HEK293 (cell line): ENCODE results near the gene HMGXB3.

Experiments used
- CTCF ChIP-seq: fragments of 450-650 bp; formaldehyde crosslinking; IDR thresholded peaks from 2 replicates; pipeline ENCODE4 v1.5.1; 2016; ENCODE audit warnings: missing biosample characterization, missing genetic modification characterization
- ZNF174 ChIP-seq: fragments of 450-650 bp; formaldehyde crosslinking; IDR thresholded peaks from 2 replicates; pipeline ENCODE4 v1.5.0; 2017; ENCODE audit warnings: missing biosample characterization, mild to moderate bottlenecking, missing genetic modification characterization
- ZNF274 ChIP-seq, 2 experiments: fragments of 200-500 bp in 1 of 2; fragments of 450-650 bp in 1 of 2; sonication (Bioruptor generic) in 1 of 2; formaldehyde crosslinking in 1 of 2; IDR thresholded peaks; 2 replicates each; pipeline versions ENCODE4 v1.5.1 to v1.6.1; 2014 to 2016; ENCODE audit warnings: borderline replicate concordance in 1 of 2, inconsistent platforms in 1 of 2, low read length in 1 of 2, missing biosample characterization in 1 of 2, missing genetic modification characterization in 1 of 2

- no peak for TF ChIP-seq ZNF174
- no peak for TF ChIP-seq ZNF274 (IDR thresholded peaks at IDR 0.05; ENCODE audit: low read length)
- TF ChIP-seq ZNF274 (tag by site-specific recombination; IDR thresholded peaks at IDR 0.05; ENCODE audit: borderline replicate concordance): no peak
- TF ChIP-seq CTCF (tag by site-specific recombination): no peak
Measured at GRCh38 chr5:150026682-150027172, 26.2 kb downstream of the HMGXB3 start.
